Measurements from ENCODE around the gene FKBP1B. TPM values are rescaled to one million over a fixed set of nuclear protein-coding genes. Genes with fewer than 3 reads are reported as not detected.
"Not testable (repeated sequence)": the region's sequence is repeated elsewhere in the genome, so short reads cannot be mapped to it uniquely, and the experiment has no call there.

The FKBP1B gene
- total RNA-seq, 1 donor from 2014 or later, result 22.8 TPM

DNA sequence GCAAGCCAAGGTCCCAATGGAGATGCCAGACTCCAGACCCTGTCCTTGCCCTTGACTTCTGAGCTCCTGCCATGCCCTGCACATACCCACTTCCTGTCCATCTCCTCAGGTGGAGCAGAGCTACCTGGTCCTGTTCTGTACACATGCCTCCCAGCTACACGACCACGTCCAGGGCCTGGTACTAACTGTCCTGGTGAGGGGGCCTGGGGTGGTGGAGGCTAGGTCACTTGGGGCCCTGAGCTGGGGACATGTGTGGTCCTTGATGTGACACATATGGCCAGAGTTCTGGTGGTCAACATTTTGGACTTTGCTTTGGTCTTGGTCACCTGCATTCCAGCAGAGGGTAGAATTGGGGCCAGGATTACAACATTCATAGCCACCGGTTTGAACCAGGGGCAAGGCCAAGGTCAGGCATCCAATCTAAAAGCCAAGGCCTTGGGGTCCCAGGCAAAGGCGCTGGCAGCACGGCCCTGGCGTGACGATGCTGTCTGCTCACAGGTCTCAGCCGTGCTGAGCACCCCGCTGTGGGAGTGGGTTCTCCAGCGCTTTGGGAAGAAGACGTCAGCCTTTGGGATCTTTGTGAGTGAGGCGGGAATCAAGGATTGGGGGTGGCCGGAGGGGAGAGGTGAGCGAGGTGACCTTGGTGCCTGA lies 27.1 kb upstream of the FKBP1B start:
- DNase-seq (ENCODE audit: low read depth, low spot score), result no peak

DNA sequence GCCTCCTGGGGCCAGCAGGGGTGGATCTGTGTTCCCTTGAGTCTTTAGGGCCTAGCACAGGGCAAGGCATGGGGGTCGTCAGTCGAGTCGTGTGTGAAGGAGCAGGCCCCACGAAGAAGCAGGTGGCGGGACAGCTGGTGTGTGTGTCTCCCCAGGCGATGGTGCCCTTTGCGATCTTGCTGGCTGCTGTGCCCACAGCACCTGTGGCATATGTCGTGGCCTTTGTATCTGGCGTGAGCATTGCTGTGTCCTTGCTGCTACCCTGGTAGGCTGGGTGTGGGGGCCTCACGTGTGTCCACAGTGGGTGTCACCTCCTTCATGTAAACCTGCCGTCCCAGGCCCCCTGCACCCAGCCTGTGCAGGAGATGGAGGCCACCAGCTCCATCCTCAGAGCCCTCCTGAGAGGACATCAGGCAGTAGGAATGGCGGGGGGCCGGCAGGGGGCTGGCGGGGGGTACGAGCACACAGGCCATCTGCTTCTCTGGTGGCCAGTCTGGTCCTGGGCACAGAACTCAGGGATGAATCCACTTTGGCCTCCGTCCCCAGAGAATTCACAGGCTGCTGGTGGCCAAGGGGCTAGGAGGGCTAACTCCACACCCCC lies 26.5 kb upstream of the FKBP1B start:
- DNase-seq (ENCODE audit: low read depth, low spot score), result no peak

DNA sequence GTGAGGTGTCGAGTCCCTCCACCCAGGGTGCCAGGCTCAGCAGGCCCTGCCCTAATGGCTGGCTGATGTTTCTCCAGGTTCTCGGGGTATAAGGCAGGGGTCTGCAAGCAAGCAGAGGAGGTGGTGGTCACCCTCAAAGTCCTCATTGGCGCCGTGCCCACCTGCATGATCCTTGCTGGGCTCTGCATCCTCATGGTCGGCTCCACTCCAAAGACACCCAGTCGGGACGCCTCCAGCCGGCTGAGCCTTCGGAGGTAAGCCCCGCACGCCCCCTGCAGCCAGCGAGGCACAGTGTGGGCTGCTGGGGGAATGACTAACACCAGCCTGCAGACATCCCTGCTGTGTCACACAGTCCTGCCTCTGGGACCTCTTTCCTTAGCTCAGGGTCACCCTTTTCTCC lies 25.5 kb upstream of the FKBP1B start:
- DNase-seq (ENCODE audit: low read depth, low spot score), result no peak

DNA sequence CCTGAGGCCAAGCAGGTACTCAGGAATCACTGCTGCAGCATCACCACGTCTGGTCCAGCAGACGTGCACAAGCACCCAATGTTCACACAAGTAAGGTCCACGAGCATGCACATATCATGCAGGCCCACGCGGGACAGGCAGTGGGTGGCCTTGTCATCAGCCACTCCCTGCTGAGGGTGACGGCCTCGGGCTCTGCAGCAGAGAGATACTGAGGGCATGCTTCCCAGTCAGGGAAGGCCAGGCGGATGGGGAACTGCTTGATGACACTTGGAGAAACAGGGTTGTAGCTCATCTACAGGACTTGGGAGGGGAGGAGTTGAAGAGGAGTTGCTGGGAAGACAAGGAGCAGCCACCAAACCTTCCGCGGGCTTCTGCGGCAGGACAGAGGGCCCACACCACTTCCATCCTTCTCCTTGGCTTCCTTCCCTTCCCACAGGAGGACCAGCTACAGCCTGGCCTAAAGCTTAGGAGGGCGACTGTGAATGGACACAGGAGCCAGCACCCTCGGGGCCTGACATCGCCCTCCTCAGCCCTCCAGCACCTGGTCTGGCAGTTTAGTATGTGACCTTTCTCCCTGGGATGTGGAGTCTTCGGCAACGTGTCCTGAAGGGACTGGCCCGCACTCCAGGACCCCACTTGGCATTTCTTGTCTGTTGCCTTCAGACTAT lies 24.4 kb upstream of the FKBP1B start:
- no peak for DNase-seq (ENCODE audit: low read depth, low spot score)

DNA sequence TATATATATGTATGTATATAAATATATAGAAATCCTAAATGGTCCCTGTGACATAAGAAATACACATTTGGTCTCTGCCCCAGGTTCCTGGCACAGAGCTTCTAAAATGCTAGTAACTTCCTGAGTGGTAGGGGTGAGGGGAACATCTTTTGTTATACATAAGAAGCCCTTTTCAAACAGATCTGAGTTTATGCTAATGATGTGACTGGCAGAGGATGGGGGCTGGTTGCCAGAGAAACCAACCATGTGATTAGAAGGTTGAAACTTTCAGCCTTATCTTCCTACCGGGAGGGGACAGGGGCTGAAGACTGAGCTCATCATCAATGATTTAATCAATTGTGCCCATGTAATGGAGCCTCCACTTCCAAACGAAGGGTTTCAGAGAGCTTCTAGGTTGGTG lies 23.3 kb upstream of the FKBP1B start:
- DNase-seq (ENCODE audit: low read depth, low spot score), result no peak

DNA sequence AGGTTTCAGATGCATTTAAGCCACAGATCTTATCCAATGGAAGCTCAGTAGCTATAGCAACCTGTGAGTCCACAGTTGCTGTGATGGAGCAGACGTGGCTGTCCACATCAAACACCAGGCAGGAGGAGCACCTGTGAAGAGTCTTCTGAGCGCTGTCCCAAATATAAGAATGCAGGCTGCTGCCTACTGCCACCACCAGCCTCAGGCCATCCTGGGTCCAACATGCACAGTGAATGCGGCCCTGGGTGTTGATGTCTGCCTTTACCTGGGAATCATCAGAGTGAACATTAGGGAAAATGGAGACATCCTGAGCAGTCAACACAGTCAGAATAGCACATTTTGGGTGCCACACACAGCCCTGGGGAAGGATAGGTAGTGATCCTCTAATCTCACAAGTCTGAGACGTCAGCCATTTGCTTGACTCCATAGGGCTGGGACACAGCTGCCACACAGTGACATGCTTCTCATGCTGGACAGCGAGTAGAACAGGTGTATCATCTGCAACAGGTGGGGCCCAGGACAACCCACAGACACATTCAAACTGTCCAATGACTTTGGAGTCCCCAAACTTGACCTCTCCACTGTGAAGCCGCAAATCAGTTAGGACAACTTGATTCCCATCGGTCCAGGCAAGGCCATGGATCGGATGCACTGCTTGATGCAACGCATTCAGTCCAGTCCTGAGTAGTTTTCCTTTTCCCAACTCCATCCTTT lies 10.6 kb upstream of the FKBP1B start:
- no peak for DNase-seq (ENCODE audit: low read depth, low spot score)

DNA sequence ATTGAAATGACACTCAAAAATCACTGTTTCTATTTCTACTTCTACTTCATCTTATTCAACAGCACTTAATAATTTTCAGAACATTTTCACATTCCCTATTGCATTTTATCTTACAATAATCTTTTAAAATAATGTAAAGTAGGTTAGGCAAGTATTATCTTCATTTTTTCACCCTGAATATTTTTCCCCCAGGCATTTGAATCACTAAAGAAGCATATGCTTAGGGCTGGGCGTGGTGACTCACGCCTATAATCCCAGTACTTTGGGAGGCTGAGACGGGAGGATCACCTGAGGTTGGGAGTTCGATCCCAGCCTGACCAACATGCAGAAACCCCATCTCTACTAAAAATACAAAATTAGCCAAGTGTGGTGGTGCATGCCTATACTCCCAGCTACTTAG lies 9.0 kb upstream of the FKBP1B start:
- no peak for DNase-seq (ENCODE audit: low read depth, low spot score)

DNA sequence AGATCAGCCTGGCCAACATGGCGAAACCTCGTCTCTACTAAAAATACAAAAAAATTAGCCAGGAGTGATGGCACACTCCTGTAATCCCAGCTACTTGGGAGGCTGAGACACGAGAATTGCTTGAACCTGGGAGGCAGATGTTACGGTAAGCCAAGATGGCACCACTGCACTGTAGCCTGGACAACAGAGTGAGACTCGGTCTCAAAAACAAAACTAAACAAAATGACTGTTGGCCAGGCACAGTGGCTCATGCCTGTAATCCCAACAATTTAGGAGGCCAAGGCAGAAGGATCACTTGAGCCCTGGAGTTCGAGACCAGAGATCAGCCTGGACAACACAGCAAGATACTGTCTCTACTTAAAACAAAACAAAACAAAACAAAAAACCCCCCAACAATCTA lies 6.4 kb upstream of the FKBP1B start:
- not testable (repeated sequence) for DNase-seq (ENCODE audit: low read depth, low spot score)

DNA sequence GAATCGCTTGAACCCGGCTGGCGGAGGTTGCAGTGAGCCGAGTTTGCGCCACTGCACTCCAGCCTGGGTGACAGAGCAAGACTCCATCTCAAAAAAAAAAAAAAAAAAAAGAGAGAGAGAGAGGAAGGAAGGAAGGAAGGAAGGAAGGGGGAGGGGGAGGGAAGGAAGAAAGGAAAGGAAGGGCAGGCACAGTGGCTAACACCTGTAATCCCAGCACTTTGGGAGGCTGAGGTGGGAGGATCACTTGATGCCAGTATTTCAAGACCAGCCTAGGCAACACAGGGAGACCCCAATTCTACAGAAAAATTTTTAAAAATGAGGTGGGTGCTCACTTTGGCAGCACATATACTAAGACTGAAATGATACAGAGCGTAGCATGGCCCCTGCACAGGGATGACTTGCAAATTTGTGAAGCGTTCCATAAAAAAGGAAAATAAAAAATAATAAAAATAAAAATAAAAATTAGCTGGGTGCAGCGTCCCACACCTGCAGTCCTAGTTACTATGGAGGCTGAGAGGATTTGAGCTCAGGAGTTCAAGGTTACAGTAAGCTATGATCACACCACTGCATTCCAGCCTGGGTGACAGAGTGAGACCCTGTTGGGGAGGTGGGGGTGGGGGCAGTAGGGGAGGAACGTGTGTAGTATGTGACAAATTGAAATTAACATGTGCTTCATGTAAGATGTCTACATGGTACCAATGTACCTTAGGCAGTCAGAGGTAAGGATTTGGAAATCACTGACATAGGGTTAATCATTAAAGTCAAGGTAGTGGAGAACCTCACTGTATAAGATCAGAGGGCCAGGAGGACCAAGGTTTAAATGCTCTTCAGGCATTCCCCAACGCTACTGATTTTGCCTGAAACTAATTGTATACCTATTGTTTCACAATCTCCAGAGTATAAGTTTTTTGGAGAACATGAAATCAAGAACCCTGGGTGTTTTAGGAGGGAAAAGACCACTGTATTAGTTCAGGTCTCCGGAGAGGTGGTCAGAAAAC lies 3.7 kb upstream of the FKBP1B start:
- DNase-seq (ENCODE audit: low read depth, low spot score), result no peak

DNA sequence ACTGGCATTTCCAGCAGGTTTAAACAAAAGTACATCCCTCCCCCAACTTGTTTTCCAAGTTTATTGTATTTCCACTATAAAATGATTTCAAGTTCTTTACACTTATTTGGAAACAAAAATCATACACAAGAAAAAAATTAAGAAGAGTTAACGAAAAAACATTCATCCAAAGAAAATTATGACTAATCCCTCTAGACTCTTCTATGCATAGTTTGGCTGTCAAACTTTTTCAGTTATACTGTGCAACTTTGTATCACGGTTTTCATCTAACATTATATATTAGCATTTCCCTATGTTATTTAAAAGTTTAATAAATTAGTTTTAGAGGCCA lies 3.0 kb upstream of the FKBP1B start:
- DNase-seq (ENCODE audit: low read depth, low spot score), result no peak

DNA sequence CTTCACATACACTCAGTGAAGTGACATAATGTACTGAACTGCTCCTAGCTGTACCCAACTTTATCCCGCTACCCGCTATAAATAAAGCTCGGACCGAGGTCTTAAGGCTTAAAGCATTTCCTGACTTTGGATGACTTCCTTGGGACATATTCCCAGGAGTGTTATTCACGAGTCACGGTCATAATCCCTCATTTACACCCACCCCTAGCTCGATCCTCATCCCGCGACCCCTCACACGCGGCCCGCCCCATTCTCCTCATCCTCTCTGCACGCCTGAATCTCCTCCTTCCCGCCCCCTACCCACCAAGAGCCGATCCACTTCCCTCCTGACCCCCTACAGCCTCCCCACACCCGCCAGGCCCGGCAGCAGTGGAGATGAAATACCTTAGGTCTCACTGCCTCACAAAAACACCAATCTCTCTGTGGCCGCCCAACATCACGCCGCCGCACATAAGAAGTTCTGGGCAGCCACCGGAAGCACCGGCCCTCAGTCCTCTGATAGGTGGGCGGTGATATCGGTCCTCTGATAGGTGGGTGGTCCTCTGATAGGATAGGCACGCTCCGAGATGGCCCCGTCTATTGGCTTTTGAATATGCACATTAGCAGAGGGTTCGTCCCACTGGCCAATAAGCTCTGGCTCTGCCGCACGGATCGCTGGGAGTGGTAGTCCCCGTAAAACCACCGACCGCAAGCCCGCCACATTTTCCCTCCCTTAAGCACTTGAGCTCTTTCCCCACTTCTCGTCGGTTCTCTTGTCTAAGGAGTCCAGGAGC lies 2.4 kb upstream of the FKBP1B start, which contains the start of gene WDCP:
Gene WDCP, minus strand, starts transcription at position 462 of the 773 bp plus-strand sequence. CDS start 7,897 bp downstream, outside the sequence.
- DNase-seq (ENCODE audit: low read depth, low spot score), result peak; percentile 97

DNA sequence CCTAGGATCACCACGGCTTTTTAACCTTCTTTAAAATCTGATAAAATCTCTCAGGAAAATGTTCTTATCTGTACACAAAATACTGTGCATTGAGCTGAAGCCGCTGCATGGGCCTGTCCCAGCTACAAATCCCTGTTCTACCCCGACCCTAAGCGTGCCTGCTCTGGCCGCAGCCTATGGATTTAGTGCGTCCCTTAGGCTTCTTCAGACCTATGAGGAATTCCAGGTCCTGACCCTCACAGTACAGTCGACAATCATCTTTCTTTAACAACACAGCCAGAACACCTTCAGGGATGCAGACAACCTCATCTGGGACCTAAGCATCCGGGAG lies 1.9 kb upstream of the FKBP1B start:
- no peak for DNase-seq (ENCODE audit: low read depth, low spot score)

DNA sequence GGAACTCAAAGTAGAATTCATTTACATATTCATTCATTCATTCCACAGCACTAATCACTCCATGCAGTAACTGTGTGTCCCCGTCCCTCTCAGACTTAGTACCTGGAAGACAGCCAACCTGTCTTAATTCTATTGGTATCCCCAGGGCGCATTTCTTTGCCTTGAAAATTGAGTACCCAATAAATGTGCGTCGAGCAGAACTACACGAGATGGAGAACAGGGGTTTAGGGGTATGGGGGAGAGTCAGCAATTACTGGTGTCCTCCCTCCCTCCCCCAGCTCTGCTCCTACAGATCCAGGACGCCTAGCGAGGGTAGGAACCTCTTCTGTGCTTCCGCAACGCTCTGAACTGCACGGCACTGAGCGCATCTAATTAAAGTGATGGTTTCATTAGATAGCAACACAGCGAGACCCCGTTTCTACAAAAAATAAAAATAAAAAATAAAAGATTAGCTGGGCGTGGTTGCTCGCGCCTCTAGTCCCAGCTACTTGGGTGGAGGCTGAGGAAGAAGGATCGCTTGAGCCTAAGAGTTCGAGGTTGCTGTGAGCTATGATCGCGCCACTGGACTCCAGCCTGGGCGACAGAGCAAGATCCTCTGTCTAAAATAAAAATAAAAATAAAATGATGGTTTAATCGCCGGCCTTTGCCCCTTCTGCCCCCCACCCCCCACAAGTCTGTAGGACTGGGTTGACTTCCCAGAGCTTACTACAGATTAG lies 614 bp upstream of the FKBP1B start:
- DNase-seq (ENCODE audit: low read depth, low spot score), result no peak

DNA sequence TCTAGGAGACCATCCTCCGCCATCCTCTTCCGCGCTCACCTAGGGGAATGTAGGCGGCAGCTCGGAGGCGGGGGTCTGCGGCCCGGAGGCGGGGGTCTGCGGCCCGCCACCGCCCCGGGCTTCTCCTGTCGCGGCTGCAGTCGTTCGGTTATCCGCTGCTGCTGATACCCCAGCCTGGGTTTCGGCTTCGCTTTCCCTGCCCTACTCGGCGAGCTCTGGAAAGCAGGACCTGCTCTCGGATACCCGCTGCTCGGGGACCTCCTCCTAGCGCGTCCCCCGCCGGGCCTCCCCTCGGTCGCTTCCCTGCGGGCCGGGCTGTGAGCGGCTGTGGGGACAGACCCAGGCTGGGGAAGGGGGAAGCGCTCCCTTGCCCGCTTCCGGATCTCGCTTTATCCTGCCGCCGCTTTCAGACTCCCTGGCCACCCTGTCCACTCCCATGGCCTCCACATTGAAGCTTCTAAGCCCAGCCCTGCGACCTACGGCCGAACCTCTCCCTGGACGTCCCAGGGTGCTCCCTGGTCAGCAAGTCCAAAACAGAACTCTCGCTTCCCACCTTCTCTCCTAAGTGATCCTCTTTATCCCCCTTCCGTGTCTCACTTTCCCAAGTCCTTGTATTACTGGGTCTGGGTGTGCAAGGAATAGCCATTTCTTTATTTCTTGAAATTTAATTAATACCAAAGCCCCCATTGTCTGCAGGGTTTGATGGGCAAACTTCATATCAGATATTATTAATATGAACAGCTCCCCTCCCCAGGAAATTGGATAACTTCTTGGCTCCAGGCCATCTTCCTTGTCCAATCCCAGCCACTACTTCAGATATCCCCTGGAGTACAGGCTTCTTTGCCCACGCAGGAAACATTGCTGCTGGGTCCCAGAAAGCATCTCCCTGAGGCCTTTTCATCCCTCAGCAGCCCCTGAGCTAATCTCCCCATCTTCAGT lies 769 bp downstream of the FKBP1B start:
- DNase-seq (ENCODE audit: low read depth, low spot score), result no peak

DNA sequence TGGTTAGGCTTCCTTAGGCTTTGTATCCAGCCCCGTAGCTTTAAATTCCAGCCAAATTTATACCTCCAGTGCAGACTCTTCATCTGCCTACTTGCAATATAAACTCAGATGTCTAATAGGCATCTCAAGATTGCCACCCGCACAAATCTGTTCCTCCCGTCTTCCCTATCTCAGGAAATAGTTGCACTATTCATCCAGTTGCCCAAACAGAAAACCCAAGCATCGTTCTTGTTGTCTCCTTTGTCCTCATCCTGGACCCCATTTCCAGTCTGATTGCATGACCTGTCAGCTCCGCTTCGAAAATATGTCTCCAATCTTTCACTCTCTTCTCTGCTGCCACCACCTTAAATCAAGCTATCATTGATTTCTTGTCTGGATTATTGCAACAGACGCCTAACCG lies 2.3 kb downstream of the FKBP1B start:
- no peak for DNase-seq (ENCODE audit: low read depth, low spot score)

DNA sequence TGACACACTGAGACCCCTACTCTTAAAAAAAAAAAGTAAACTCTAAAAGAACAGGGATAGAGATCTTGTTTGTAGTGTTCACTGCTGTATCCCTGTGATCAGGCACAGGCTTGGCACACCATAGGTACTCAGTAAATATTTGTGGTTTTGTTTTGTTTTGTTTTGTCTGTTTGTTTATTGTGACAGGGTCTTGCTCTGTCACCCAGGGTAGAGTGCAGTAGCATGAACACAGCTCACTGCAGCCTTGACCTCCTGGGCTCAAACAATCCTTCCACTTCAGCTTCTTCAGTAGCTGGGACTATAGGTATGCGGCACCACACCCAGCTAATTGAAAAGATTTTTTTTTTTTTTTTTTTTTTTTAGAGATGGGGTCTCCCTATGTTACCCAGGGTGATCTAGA lies 3.4 kb downstream of the FKBP1B start:
- no peak for DNase-seq (ENCODE audit: low read depth, low spot score)

DNA sequence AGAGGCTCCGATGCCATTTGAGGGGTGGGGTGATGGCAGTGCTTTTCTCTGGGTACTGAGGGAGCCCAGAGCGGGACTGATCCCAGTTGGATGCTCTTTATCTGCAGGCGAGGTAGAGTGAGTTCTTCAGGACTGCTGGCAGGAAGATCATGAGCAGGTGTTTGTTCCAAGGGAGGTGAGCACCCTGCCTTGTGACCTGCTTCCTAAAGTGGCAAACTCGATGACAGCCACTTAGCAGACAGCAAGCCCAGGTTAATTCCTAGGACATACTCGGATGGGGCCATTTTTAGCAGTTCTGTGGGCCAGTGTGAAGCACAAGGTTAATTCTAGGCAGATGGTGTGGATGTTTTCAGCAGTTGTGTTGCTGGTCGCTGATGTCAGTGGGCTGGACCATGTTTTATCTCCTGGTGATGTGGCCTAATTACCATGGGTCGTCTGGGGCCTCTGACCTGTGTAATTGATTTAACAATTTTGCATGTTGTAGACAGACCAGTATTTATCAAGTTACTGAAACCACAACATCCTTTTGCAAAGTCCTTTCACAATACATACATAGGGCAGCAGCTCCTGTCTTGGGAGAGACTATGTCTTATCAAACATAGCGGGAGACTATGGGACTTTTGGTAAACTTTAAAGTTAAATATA lies 4.9 kb downstream of the FKBP1B start:
- DNase-seq (ENCODE audit: low read depth, low spot score), result no peak

DNA sequence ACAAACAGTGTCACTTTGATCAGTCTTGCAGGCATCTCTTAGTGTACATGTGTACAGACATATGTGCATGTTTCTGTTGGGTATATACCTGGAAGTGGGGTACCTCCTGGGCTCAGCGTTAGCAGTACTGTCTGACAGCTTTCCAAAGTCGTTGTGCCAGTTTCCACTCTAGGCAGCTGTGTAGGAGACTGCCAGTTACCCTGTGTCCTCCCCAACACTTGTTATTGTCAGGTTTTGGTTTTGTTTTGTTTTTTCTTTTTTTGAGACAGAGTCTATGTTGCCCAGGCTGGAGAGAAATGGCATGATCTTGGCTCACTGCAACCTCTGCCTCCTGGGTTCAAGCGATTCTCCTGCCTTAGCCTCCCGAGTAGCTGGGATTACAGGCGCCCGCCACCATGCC lies 6.2 kb downstream of the FKBP1B start:
- no peak for DNase-seq (ENCODE audit: low read depth, low spot score)

Measured in pulmonary artery endothelial cell (primary cell).